ENCODE data around the gene GLIS1. TPM values are rescaled to one million over a fixed set of nuclear protein-coding genes. Genes with fewer than 3 reads are reported as not detected.

The GLIS1 gene
- total and polyA plus RNA-seq, 2 donors (not counting 3 experiments of a cell fraction or from before 2014, with no cell fraction given): not detected

DNA sequence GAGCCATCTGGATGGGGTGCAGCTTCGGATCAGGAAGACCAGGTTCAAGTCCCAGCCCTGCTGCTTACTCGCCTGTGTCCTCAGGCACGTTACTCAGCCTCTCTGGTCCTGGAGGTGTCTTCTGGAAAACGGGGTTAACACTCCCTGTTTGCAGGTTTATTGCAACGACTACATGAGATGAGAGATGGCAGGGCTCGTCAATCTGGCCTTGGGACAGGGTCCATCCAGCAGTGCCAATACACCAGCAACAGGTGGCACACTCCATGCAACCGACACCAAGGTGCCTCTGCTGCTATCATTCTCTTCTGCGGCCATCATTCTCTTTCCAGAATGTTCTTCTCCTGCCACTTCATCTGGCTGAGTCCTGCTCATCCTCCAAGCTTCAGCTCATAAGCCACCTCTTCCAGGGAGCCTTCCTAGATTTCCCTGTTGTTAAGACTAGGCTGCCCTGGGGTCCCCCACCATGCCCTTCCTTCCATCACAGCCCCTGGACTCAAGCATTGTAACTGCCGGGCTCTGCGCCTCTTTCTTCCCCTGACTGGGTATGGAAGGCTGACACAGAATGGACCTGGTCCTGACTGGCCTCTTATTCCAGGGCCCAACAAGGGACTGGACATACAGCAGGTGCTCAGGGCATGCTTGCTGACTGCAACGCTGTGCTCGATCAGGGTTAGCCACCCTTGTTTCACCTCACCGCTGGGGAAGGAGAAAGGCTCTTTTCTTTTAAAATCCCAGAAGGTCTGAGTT lies 192.4 kb downstream of the GLIS1 start:
- FAIRE-seq: no peak
- Histone ChIP-seq H3K9ac (replicated peaks; ENCODE audit: extremely low read depth, insufficient read depth, low read length) (no peak overlapping the region), H3K27ac (ENCODE audit: insufficient read depth, low read depth, low read length) (no peak overlapping the region), H2AFZ (ENCODE audit: low read depth, low read length) (no peak overlapping the region), H3K79me2 (ENCODE audit: control insufficient read depth, insufficient read depth, low read length) (no peaks in the 10 kb centered on the region), H3K36me3 (ENCODE audit: control insufficient read depth in 2 of 2, extremely low read depth in 1 of 2, insufficient read depth in 2 of 2, low read length in 2 of 2) (no peaks in the 10 kb centered on the region), H3K27me3 (ENCODE audit: control insufficient read depth in 2 of 2, insufficient read depth in 2 of 2, low read length in 2 of 2) (no peaks in the 10 kb centered on the region), H3K4me3 (replicated peaks in 1 of 3; ENCODE audit: insufficient read depth in 1 of 3, low read depth in 1 of 3, low read length in 3 of 3) (no peak overlapping the region), H4K20me1 (replicated peaks; ENCODE audit: control insufficient read depth, extremely low read depth, insufficient read depth, low read length) (no peaks in the 10 kb centered on the region), H3K4me1 (ENCODE audit: control insufficient read depth, extremely low read depth, insufficient read depth, low read length) (no peaks in the 10 kb centered on the region), H3K9me3 (replicated peaks; ENCODE audit: control insufficient read depth, insufficient read depth, low read length) (no peaks in the 10 kb centered on the region), H3K9me1 (replicated peaks; ENCODE audit: control insufficient read depth, extremely low read depth, insufficient read depth, low read length) (no peaks in the 10 kb centered on the region), H3K4me2 (ENCODE audit: insufficient read depth, low read length) (no peak overlapping the region)
- TF ChIP-seq EZH2 (IDR thresholded peaks at IDR 0.05; ENCODE audit: borderline replicate concordance, low read depth, low read length, severe bottlenecking): no peak
- TF ChIP-seq JUN (IDR thresholded peaks at IDR 0.05; ENCODE audit: borderline replicate concordance, insufficient read depth, insufficient read length, low read depth): no peak
- TF ChIP-seq, protein P1, sequence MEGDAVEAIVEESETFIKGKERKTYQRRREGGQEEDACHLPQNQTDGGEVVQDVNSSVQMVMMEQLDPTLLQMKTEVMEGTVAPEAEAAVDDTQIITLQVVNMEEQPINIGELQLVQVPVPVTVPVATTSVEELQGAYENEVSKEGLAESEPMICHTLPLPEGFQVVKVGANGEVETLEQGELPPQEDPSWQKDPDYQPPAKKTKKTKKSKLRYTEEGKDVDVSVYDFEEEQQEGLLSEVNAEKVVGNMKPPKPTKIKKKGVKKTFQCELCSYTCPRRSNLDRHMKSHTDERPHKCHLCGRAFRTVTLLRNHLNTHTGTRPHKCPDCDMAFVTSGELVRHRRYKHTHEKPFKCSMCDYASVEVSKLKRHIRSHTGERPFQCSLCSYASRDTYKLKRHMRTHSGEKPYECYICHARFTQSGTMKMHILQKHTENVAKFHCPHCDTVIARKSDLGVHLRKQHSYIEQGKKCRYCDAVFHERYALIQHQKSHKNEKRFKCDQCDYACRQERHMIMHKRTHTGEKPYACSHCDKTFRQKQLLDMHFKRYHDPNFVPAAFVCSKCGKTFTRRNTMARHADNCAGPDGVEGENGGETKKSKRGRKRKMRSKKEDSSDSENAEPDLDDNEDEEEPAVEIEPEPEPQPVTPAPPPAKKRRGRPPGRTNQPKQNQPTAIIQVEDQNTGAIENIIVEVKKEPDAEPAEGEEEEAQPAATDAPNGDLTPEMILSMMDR (IDR thresholded peaks at IDR 0.05; ENCODE audit: extremely low read depth in 1 of 2, insufficient read depth in 1 of 2, low read depth in 1 of 2, low read length in 2 of 2): no peak
- TF ChIP-seq POLR2AphosphoS5 (IDR thresholded peaks at IDR 0.05; ENCODE audit: insufficient read depth, low read depth, low read length): no peak
- TF ChIP-seq, protein P2, sequence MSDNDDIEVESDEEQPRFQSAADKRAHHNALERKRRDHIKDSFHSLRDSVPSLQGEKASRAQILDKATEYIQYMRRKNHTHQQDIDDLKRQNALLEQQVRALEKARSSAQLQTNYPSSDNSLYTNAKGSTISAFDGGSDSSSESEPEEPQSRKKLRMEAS (IDR thresholded peaks at IDR 0.05; ENCODE audit: insufficient read depth, insufficient read length): no peak
- TF ChIP-seq FOS (IDR thresholded peaks at IDR 0.05; ENCODE audit: borderline replicate concordance, insufficient read depth, low read length): no peak
- no peak for TF ChIP-seq MYC (IDR thresholded peaks at IDR 0.05; ENCODE audit: low read depth, low read length)
- no peak for TF ChIP-seq GATA2 (IDR thresholded peaks at IDR 0.05; ENCODE audit: insufficient read depth, insufficient read length, low read depth, low read length)
- TF ChIP-seq POLR2A (IDR thresholded peaks at IDR 0.05; ENCODE audit: low read depth, low read length): no peak
- dilution Hi-C loops (cut with MboI; ENCODE audit: extremely low pct_ligation_motif_present, low sequenced_read_pairs) (no loop called here), intact Hi-C loops (cut with micrococcal nuclease) (no loop called here)
- no peak for DNase-seq (ENCODE audit: low read depth, low spot score)
- BruUV-seq (replicated peaks): no TSS peak
- ChIA-PET CTCF (no interaction called here), POLR2A (no interaction called here)
